H4 (cell line): ENCODE results near the gene KSR1. TPM values are rescaled to one million over a fixed set of nuclear protein-coding genes. Genes with fewer than 3 reads are reported as not detected.
"Not testable (repeated sequence)": the region's sequence is repeated elsewhere in the genome, so short reads cannot be mapped to it uniquely, and the experiment has no call there.

Experiments
- DNase-seq: peaks from one replicate; pipeline ENCODE4 v3.0.0-alpha.2; 2015; ENCODE audit warnings: low spot score
- total RNA-seq: library from RNA; depleted of rRNA; stranded (reverse); fragments of >200 nt; shearing (Covaris generic); gene quantifications from 2 replicates; pipeline ENCODE4 v1.2.3, GENCODE V29; 2014; rRNA removed

KSR1 gene
- 3.9 and 7.4 TPM in 2 replicates for total RNA-seq

- DNase-seq, result peak; percentile 45
Measured at GRCh38 chr17:27455914-27456680, at the start of gene KSR1. Gene KSR1, plus strand, starts transcription at chr17:27456448. Its CDS starts 196 bp downstream, at chr17:27456644.

- DNase-seq, result peak; percentile 37
Measured at GRCh38 chr17:27407916-27408864, 48.1 kb upstream of the KSR1 start.

GRCh38 chr17:27408891-27409290 is 47.4 kb upstream of the KSR1 start:
- no peak for DNase-seq

GRCh38 chr17:27412158-27412557 is 44.1 kb upstream of the KSR1 start:
- not testable (repeated sequence) for DNase-seq

GRCh38 chr17:27413315-27413714 is 42.9 kb upstream of the KSR1 start:
- DNase-seq, result no peak

- DNase-seq, result no peak
Measured at GRCh38 chr17:27413792-27414191, 42.5 kb upstream of the KSR1 start.

- DNase-seq, result no peak
Measured at GRCh38 chr17:27414271-27414670, 42.0 kb upstream of the KSR1 start.

- DNase-seq, result no peak
Measured at GRCh38 chr17:27414694-27415093, 41.6 kb upstream of the KSR1 start.

GRCh38 chr17:27415120-27415795 is 41.0 kb upstream of the KSR1 start:
- DNase-seq, result no peak

- DNase-seq, result no peak
Measured at GRCh38 chr17:27417596-27418365, 38.5 kb upstream of the KSR1 start.

GRCh38 chr17:27418366-27418615 is 38.0 kb upstream of the KSR1 start:
- DNase-seq, result no peak

- no peak for DNase-seq
Measured at GRCh38 chr17:27419156-27419555, 37.1 kb upstream of the KSR1 start.

- no peak for DNase-seq
Measured at GRCh38 chr17:27420211-27420950, 35.9 kb upstream of the KSR1 start.

GRCh38 chr17:27421111-27421510 is 35.1 kb upstream of the KSR1 start:
- DNase-seq, result no peak

- not testable (repeated sequence) for DNase-seq
Measured at GRCh38 chr17:27421626-27422025, 34.6 kb upstream of the KSR1 start.

GRCh38 chr17:27422601-27423000 is 33.6 kb upstream of the KSR1 start:
- no peak for DNase-seq

GRCh38 chr17:27423651-27424050 is 32.6 kb upstream of the KSR1 start:
- no peak for DNase-seq

GRCh38 chr17:27424516-27424915 is 31.7 kb upstream of the KSR1 start:
- DNase-seq, result no peak

GRCh38 chr17:27424941-27425340 is 31.3 kb upstream of the KSR1 start:
- no peak for DNase-seq

GRCh38 chr17:27425571-27425970 is 30.7 kb upstream of the KSR1 start:
- DNase-seq, result not testable (repeated sequence)

GRCh38 chr17:27425991-27426390 is 30.3 kb upstream of the KSR1 start:
- no peak for DNase-seq
